Heart left ventricle (tissue), 16 donors: Measurements from ENCODE around the gene LRRC53. TPM values are rescaled to one million over a fixed set of nuclear protein-coding genes. Genes with fewer than 3 reads are reported as not detected.

Experiments
- ATAC-seq, 4 donors: fragments of 200-7000 bp; cut with Tn5 transposase; one replicate each; pipeline ENCODE4 v1.9.1; 2020 to 2022; ENCODE audit warnings: moderate library complexity in 4 of 4, mild to moderate bottlenecking in 3 of 4, moderate number of reproducible peaks in 1 of 4
- DNase-seq, 5 donors: peaks; one replicate each; pipeline ENCODE4 v3.0.0-alpha.2; 2020
- H3K27ac ChIP-seq, 12 donors: fragments of 200-600 bp; sonication (generic) in 4 of 12; one replicate each; pipeline versions ENCODE4 v1.5.0 to v1.8.0; 2016 to 2022; ENCODE audit warnings: mild to moderate bottlenecking in 2 of 12
- H3K27me3 ChIP-seq, 9 donors: fragments of 200-600 bp; sonication (generic) in 2 of 9; one replicate each; pipeline versions ENCODE4 v1.5.1 to v1.8.0; 2016 to 2022; ENCODE audit warnings: mild to moderate bottlenecking in 3 of 9
- H3K36me3 ChIP-seq, 9 donors: fragments of 200-600 bp; sonication (generic) in 2 of 9; one replicate each; pipeline versions ENCODE4 v1.5.0 to v1.8.0; 2018 to 2022; ENCODE audit warnings: mild to moderate bottlenecking in 2 of 9
- H3K4me1 ChIP-seq, 12 donors: fragments of 200-600 bp; sonication (generic) in 4 of 12; one replicate each; pipeline versions ENCODE4 v1.5.0 to v1.8.0; 2016 to 2022; ENCODE audit warnings: mild to moderate bottlenecking in 3 of 12
- H3K4me3 ChIP-seq, 12 donors: fragments of 200-600 bp; sonication (generic) in 4 of 12; one replicate each; pipeline versions ENCODE4 v1.5.0 to v1.8.0; 2017 to 2022; ENCODE audit warnings: mild to moderate bottlenecking in 9 of 12, moderate library complexity in 4 of 12
- H3K9me3 ChIP-seq, 12 donors: fragments of 200-600 bp; sonication (generic) in 4 of 12; one replicate each; pipeline versions ENCODE4 v1.5.0 to v1.8.0; 2016 to 2022; ENCODE audit warnings: mild to moderate bottlenecking in 1 of 12
- POLR2A ChIP-seq, 2 donors: fragments of 450-650 bp; IDR thresholded peaks; one replicate each; pipeline ENCODE4 v1.6.1; 2017; ENCODE audit warnings: antibody characterized with exemption in 2 of 2, mild to moderate bottlenecking in 2 of 2, moderate library complexity in 2 of 2
- WGBS, 4 donors: extraction: QIAGEN DNeasy Blood & Tissue Kit in 2 of 4; methylation state at CpG; one replicate each; pipeline versions ENCODE4 v1.1.5 to v1.1.7; 2013 to 2018; 5-methylcytosine and 5-hydroxymethylcytosine counted together
- intact Hi-C, 10 donors: fragments of 100-400 bp; cut with DNase I; formaldehyde crosslinking; loops; one replicate each; pipeline versions ENCODE4 v1.11.1 to v1.14.2; 2022
- polyA plus RNA-seq, 2 donors: library from polyadenylated mRNA; stranded (reverse); fragments of 200-250 nt; gene quantifications; one replicate each; pipeline ENCODE4 v1.2.3, GENCODE V29; 2013
- total RNA-seq, 9 donors: library from RNA; depleted of rRNA in 2 of 9; stranded (reverse); fragments of >200 nt in 2 of 9; fragmentation: NEBNext Ultra II Directional in 3 of 9; extraction: Animal tissue kit (Norgen Biotek cat#: 25700) in 3 of 9; gene quantifications; one replicate each; pipeline versions ENCODE4 v1.1.0 to v1.2.4, GENCODE V29; 2016 to 2023
- TF ChIP-seq, protein P1 (sequence below), 12 donors: fragments of 200-600 bp; sonication (generic) in 4 of 12; IDR thresholded peaks; one replicate each; pipeline versions ENCODE4 v1.5.0 to v1.8.0; 2018 to 2022; ENCODE audit warnings: antibody characterized with exemption in 12 of 12, mild to moderate bottlenecking in 5 of 12
- donor health status: ischemic (EF 13 %, LVEDD 7.1; RV severe dilation, severe dysfunction).
- donor health status: healthy with polysubstance abuse.
- donor health status: DM: no; HTN: yes; CAD: no.
- donor health status: DM: no; HTN: no; CAD: no.
- donor health status: ischemic (EF 25% LVEDD 6.9; RV normal size, moderate dysfunction).
- donor health status: ischemic (EF 25% LVEDD 5.7; RV mildly dilated, moderate dysfunction).
- donor health status: healthy.
- donor health status: DM: yes; HTN: yes; CAD: no.
- donor health status: ischemic (EF 35%, LVEDD 5.7; RV mildly dilated, moderate dysfunction).
- donor health status: nonischemic (EF 11% LVEDD 7.7; RV severe dilation, severe dysfunction).
- donor health status: DM: yes; HTN: yes; CAD: no.
- donor health status: PGD.
- donor health status: ischemic (EF 29% LVEDD 5.4; RV normal size, mild dysfunction).
- donor health status: nonischemic (EF 23%, LVEDD 6.1; RV moderate dilation, normal function).

The LRRC53 gene
- total and polyA plus RNA-seq, 11 donors, result 0.04 to 0.09 (median 0.06) TPM; not detected in 8

DNA sequence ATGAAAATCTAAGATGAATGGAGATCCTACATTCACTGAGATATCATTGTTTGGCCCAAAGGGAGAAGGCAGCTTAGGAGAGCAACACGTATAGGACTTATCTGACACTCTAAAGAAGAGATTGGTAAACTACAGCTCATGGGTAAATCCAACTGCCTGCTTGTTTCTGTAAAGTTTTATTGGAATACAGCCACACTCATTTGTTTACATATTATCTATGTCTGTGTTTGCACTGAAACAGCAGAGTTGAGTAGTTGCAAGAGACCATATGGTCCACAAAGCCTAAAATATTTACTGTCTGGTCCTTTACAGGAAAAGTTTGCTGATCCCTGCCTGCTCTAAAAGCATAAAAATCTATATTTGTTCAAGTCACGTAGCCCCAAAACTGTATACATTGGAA lies 14.3 kb upstream of the LRRC53 start:
- TF ChIP-seq, protein P1, sequence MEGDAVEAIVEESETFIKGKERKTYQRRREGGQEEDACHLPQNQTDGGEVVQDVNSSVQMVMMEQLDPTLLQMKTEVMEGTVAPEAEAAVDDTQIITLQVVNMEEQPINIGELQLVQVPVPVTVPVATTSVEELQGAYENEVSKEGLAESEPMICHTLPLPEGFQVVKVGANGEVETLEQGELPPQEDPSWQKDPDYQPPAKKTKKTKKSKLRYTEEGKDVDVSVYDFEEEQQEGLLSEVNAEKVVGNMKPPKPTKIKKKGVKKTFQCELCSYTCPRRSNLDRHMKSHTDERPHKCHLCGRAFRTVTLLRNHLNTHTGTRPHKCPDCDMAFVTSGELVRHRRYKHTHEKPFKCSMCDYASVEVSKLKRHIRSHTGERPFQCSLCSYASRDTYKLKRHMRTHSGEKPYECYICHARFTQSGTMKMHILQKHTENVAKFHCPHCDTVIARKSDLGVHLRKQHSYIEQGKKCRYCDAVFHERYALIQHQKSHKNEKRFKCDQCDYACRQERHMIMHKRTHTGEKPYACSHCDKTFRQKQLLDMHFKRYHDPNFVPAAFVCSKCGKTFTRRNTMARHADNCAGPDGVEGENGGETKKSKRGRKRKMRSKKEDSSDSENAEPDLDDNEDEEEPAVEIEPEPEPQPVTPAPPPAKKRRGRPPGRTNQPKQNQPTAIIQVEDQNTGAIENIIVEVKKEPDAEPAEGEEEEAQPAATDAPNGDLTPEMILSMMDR (IDR thresholded peaks at IDR 0.05), result no peak
- TF ChIP-seq POLR2A (IDR thresholded peaks at IDR 0.05), result no peak
- H3K4me3 ChIP-seq, result no peak overlapping the region
- H3K27me3 ChIP-seq, result no peaks in the 10 kb centered on the region
- no peak for ATAC-seq
- H3K27ac ChIP-seq, result no peak overlapping the region
- WGBS, 4 donors, result 59 to 72% (median 65%) methylated on average over 2 of the region's 2 CpGs
- H3K36me3 ChIP-seq, result peaks cover 0 to 3% (median 0%) of the 10 kb centered on the region in 9 donors
- H3K4me1 ChIP-seq, result no peaks in the 10 kb centered on the region
- no peaks in the 10 kb centered on the region for H3K9me3 ChIP-seq
- DNase-seq, result no peak
- intact Hi-C loops, result no loop called here

DNA sequence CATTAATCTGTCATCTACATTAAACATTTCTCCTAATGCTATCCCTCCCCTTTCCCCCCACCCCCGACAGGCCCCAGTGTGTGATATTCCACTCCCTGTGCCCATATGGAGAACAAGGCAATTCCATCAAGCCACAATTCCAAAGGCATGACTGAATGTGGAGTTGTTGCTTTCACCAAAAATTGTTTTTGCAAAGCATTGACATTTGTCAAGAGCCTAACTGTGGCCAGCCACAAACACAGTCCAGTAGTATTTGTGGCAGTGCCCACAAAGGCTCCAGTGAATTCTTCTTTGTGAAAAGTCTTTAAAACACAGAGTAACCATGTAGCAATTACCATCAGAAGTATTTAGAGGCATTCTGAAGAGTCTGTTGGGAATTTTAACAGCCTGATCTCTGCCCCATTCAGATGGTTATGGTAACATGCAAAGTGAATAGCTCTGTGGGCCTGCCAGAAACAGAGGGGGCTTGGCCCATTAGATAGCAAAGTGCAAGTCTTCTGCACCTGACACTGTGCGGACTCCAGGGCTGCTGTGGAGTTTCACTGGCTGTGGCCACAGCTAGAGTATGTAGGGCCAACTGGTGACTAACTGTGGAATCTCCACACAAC lies 11.6 kb upstream of the LRRC53 start:
- 78 to 86% (median 79%) methylated on average over 2 of the region's 2 CpGs for WGBS, 4 donors
- no peaks in the 10 kb centered on the region for H3K27me3 ChIP-seq
- no peaks in the 10 kb centered on the region for H3K4me1 ChIP-seq
- H3K36me3 ChIP-seq, result peaks cover 0 to 2% (median 0%) of the 10 kb centered on the region in 9 donors
- no peak overlapping the region for H3K4me3 ChIP-seq
- no peak for TF ChIP-seq POLR2A (IDR thresholded peaks at IDR 0.05)
- TF ChIP-seq, protein P1 (IDR thresholded peaks at IDR 0.05), result no peak
- intact Hi-C loops, result no loop called here
- DNase-seq (no peak), ATAC-seq (no peak)
- no peaks in the 10 kb centered on the region for H3K9me3 ChIP-seq
- no peak overlapping the region for H3K27ac ChIP-seq

DNA sequence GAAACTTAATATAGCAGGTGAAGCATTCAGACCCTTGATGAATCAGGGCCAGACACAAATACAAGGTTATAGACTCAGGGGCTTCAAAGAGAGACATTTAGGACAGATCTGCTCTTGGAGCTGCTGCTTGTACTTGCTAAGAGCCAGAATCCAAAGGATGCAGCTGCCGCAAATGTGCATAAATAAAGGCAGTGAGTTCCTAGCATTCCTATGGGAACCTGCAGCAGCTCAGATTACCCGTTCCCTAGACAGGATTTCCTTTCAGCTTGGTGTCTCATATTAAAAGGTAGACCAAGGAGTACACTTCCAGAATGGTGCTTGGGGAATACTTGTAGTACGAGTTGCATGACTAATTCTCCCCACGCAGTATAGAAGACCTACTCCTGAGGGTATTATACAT lies 9.7 kb upstream of the LRRC53 start:
- Histone ChIP-seq H3K27ac (no peak overlapping the region), H3K27me3 (no peaks in the 10 kb centered on the region), H3K4me3 (no peak overlapping the region), H3K36me3 (no peaks in the 10 kb centered on the region), H3K9me3 (no peaks in the 10 kb centered on the region), H3K4me1 (no peaks in the 10 kb centered on the region)
- DNase-seq (no peak), ATAC-seq (no peak)
- TF ChIP-seq POLR2A (IDR thresholded peaks at IDR 0.05), result no peak
- TF ChIP-seq, protein P1 (IDR thresholded peaks at IDR 0.05), result no peak
- intact Hi-C loops, result no loop called here
- 30 to 45% (median 37%) methylated on average over 4 of the region's 4 CpGs for WGBS, 4 donors

DNA sequence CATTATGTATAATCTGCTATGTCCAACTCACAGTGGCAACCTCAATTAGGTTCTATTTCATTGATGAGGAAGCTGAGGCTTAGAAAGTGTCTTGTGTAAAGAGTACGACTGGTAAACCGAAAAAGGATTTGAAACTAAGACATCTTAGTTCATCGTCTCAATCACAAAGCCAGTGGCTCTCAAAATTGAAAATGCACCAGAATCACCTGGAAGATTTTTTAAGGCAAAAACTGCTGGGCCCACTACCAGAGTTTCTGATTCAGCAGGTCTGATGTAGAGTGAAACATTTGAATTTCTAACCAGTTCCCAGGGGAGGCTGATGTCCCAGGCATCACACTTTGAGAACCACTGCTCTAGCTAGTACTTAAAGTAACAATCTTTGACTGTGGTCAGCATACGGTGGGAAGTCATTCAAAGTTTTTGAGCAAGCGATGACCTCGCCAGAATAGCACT lies 5.2 kb upstream of the LRRC53 start:
- ATAC-seq, result no peak
- no peak for TF ChIP-seq POLR2A (IDR thresholded peaks at IDR 0.05)
- TF ChIP-seq, protein P1 (IDR thresholded peaks at IDR 0.05), result no peak
- WGBS, 4 donors, result 75 to 85% (median 83%) methylated on average over 6 of the region's 6 CpGs
- Histone ChIP-seq H3K36me3 (no peaks in the 10 kb centered on the region), H3K27ac (no peak overlapping the region), H3K27me3 (no peaks in the 10 kb centered on the region), H3K4me3 (no peak overlapping the region), H3K4me1 (peaks cover 0 to 6% (median 0%) of the 10 kb centered on the region in 12 donors), H3K9me3 (no peaks in the 10 kb centered on the region)
- no peak for DNase-seq
- intact Hi-C loops, result no loop called here
